ENCODE data around the gene TPGS1. TPM values are rescaled to one million over a fixed set of nuclear protein-coding genes. Genes with fewer than 3 reads are reported as not detected.

TPGS1 gene
- 50.3 and 77.6 TPM in 2 replicates for total RNA-seq

GRCh38 chr19:507286-508203 is at the start of gene TPGS1:
TPGS1 (plus strand) TSS chr19:507497; CDS start chr19:507507, 10 bp downstream.

GRCh38 chr19:460877-461720 is 46.2 kb upstream of the TPGS1 start, which contains the start of gene SHC2:
SHC2 (minus strand) TSS chr19:461033; CDS start chr19:460996, 37 bp downstream.

GRCh38 chr19:496112-496665 is 11.1 kb upstream of the TPGS1 start, which contains the start of gene MADCAM1:
MADCAM1 (plus strand) TSS chr19:496486; CDS start chr19:496500, 14 bp downstream.

GRCh38 chr19:531753-532560 is 24.7 kb downstream of the TPGS1 start, which contains the start of gene CDC34:
CDC34 (plus strand) TSS chr19:531760; CDS start chr19:531932, 172 bp downstream.

GRCh38 chr19:543910-544608 is 36.8 kb downstream of the TPGS1 start, which contains the start of gene GZMM:
GZMM (plus strand) TSS chr19:544053; CDS start chr19:544072, 19 bp downstream.

Other genes starting within 250 kb of the TPGS1 start
- gene PLPP2, start 216.1 kb upstream of the TPGS1 start, total RNA-seq: 19.7 and 43.2 TPM in 2 replicates
- 13.3 and 16.5 TPM in 2 replicates for gene MIER2, start 162.7 kb upstream of the TPGS1 start, total RNA-seq
- gene C2CD4C, start 98.3 kb upstream of the TPGS1 start, total RNA-seq: under 0.01 TPM in 2 replicates
- not detected in 2 replicates for gene SHC2, start 46.5 kb upstream of the TPGS1 start, total RNA-seq
- gene MADCAM1, start 11.0 kb upstream of the TPGS1 start, total RNA-seq: 0.11 and 0.79 TPM in 2 replicates
- gene CDC34, start 24.3 kb downstream of the TPGS1 start, total RNA-seq: 71.8 and 75.5 TPM in 2 replicates
- gene GZMM, start 36.6 kb downstream of the TPGS1 start, total RNA-seq: not detected in 2 replicates
- gene BSG, start 65.1 kb downstream of the TPGS1 start, total RNA-seq: 235 and 281 TPM in 2 replicates
- gene HCN2, start 82.4 kb downstream of the TPGS1 start, total RNA-seq: 0.33 and 0.39 TPM in 2 replicates
- 20.0 and 23.4 TPM in 2 replicates for gene POLRMT, start 126.0 kb downstream of the TPGS1 start, total RNA-seq
- gene FGF22, start 132.4 kb downstream of the TPGS1 start, total RNA-seq: 0.33 and 0.39 TPM in 2 replicates
- 34.9 and 59.5 TPM in 2 replicates for gene RNF126, start 155.7 kb downstream of the TPGS1 start, total RNA-seq
- gene FSTL3, start 168.9 kb downstream of the TPGS1 start, total RNA-seq: 221 and 628 TPM in 2 replicates
- not detected in 2 replicates for gene PRSS57, start 188.0 kb downstream of the TPGS1 start, total RNA-seq
- 0.11 and 1.2 TPM in 2 replicates for gene PALM, start 201.4 kb downstream of the TPGS1 start, total RNA-seq
- gene MISP, start 243.6 kb downstream of the TPGS1 start, total RNA-seq: 11.0 and 58.5 TPM in 2 replicates

All from placental epithelial cell (primary cell).